SK-N-SH (cell line): Measurements from ENCODE around the gene AADAT. TPM values are rescaled to one million over a fixed set of nuclear protein-coding genes. Genes with fewer than 3 reads are reported as not detected.

Source experiments
- CTCF ChIA-PET: fragments of 300-600, 350-600 bp; formaldehyde crosslinking; extraction: SDS; loops from one replicate; lab custom pipeline; 2021; lab: Yijun Ruan, JAX
- POLR2A ChIA-PET: fragments of 350-600 bp; sonication (Branson Sonifier 250); formaldehyde crosslinking; extraction: SDS; loops from one replicate; lab custom pipeline; 2020; ENCODE audit warnings: antibody characterized with exemption, inconsistent platforms; lab: Yijun Ruan, JAX
- DNase-seq: peaks from one replicate; pipeline ENCODE4 v3.0.0; 2012
- H2AFZ ChIP-seq: fragments of 200-600 bp; sonication (generic); 2 replicates; pipeline ENCODE4 v1.8.1; 2016; ENCODE audit warnings: antibody characterized with exemption, mild to moderate bottlenecking, low read depth
- H3F3A ChIP-seq: fragments of 200-600 bp; sonication (generic); replicated peaks from 2 replicates; pipeline ENCODE3; 2016; ENCODE audit warnings: antibody characterized with exemption, mild to moderate bottlenecking; ENCODE audit not compliant: insufficient read depth
- H3K27ac ChIP-seq, 2 experiments: fragments of 200-500 bp in 1 of 2; fragments of 200-600 bp in 1 of 2; sonication (Bioruptor generic) in 1 of 2; sonication (generic), shearing (Covaris generic) in 1 of 2; 2 replicates each; pipeline versions ENCODE4 v1.5.1 to v1.6.1; 2014 to 2016; ENCODE audit warnings: low read depth in 2 of 2, inconsistent platforms in 1 of 2, low read length in 1 of 2, mild to moderate bottlenecking in 1 of 2, mixed read lengths in 1 of 2
- H3K27me3 ChIP-seq: fragments of 200-600 bp; sonication (generic), shearing (Covaris generic); 2 replicates; pipeline ENCODE4 v1.6.1; 2016; ENCODE audit warnings: mixed run types; ENCODE audit not compliant: insufficient read depth
- H3K36me3 ChIP-seq, 2 experiments: fragments of 200-500 bp in 1 of 2; fragments of 200-600 bp in 1 of 2; sonication (Bioruptor generic) in 1 of 2; sonication (generic) in 1 of 2; replicated peaks in 1 of 2; 2 replicates each; pipeline versions ENCODE3 to v1.5.1; 2014 to 2016; ENCODE audit warnings: low read length in 1 of 2, mild to moderate bottlenecking in 1 of 2; ENCODE audit not compliant: insufficient read depth in 2 of 2, control insufficient read depth in 1 of 2
- H3K4me1 ChIP-seq, 2 experiments: fragments of 200-500 bp in 1 of 2; fragments of 200-600 bp in 1 of 2; sonication (Bioruptor generic) in 1 of 2; sonication (generic), shearing (Covaris generic) in 1 of 2; 2 replicates each; pipeline versions ENCODE4 v1.5.1 to v1.6.1; 2014 to 2016; ENCODE audit warnings: low read depth in 1 of 2, low read length in 1 of 2, mixed run types in 1 of 2; ENCODE audit not compliant: insufficient read depth in 2 of 2, control insufficient read depth in 1 of 2
- H3K4me2 ChIP-seq: fragments of 200-600 bp; sonication (generic), shearing (Covaris generic); 2 replicates; pipeline ENCODE4 v1.6.1; 2017; ENCODE audit warnings: mixed run types
- H3K4me3 ChIP-seq, 2 experiments: fragments of 200-500 bp in 1 of 2; fragments of 200-600 bp in 1 of 2; sonication (Bioruptor generic) in 1 of 2; sonication (generic), shearing (Covaris generic) in 1 of 2; 2 replicates each; pipeline versions ENCODE4 v1.5.1 to v1.8.1; 2014 to 2016; ENCODE audit warnings: low read depth in 2 of 2, inconsistent platforms in 1 of 2, low read length in 1 of 2, mild to moderate bottlenecking in 1 of 2, mixed read lengths in 1 of 2, moderate library complexity in 1 of 2
- H3K79me2 ChIP-seq: fragments of 200-600 bp; sonication (generic); 2 replicates; pipeline ENCODE4 v1.8.1; 2017; ENCODE audit warnings: mild to moderate bottlenecking; ENCODE audit not compliant: insufficient read depth
- H3K9ac ChIP-seq: fragments of 200-600 bp; sonication (generic); 2 replicates; pipeline ENCODE4 v1.6.1; 2017; ENCODE audit warnings: mixed run types
- H3K9me2 ChIP-seq: fragments of 200-600 bp; sonication (generic); 2 replicates; pipeline ENCODE4 v1.6.1; 2017; ENCODE audit warnings: mixed run types
- H3K9me3 ChIP-seq: fragments of 200-600 bp; sonication (generic); 2 replicates; pipeline ENCODE4 v1.6.1; 2017; ENCODE audit warnings: mixed run types, mild to moderate bottlenecking, moderate library complexity
- H4K20me1 ChIP-seq: fragments of 200-600 bp; sonication (generic); 2 replicates; pipeline ENCODE4 v1.6.1; 2017; ENCODE audit warnings: mild to moderate bottlenecking, mixed run types; ENCODE audit not compliant: insufficient read depth
- CHD2 ChIP-seq: fragments of 150-350 bp; IDR thresholded peaks from 2 replicates; pipeline ENCODE4 v1.6.1; 2018; ENCODE audit warnings: low read length; ENCODE audit not compliant: partially characterized antibody
- ELF1 ChIP-seq: IDR thresholded peaks from 2 replicates; pipeline ENCODE4 v1.4.0; 2012
- FOSL2 ChIP-seq: IDR thresholded peaks from 2 replicates; pipeline ENCODE4 v1.4.0; 2012; ENCODE audit warnings: low read depth, mild to moderate bottlenecking, moderate library complexity, borderline replicate concordance
- FOXJ3 ChIP-seq: sonication (generic); formaldehyde crosslinking; IDR thresholded peaks from 2 replicates; pipeline ENCODE4 v1.5.1; 2020; ENCODE audit warnings: mild to moderate bottlenecking, missing genetic modification reagents
- GATA2 ChIP-seq: sonication (generic); formaldehyde crosslinking; IDR thresholded peaks from 2 replicates; pipeline ENCODE4 v1.5.0; 2020; ENCODE audit warnings: mild to moderate bottlenecking, missing genetic modification reagents
- IRF3 ChIP-seq: fragments of 150-350 bp; IDR thresholded peaks from 2 replicates; pipeline ENCODE4 v1.6.1; 2016; ENCODE audit warnings: mild to moderate bottlenecking, low read depth, low read length
- MAX ChIP-seq: IDR thresholded peaks from 2 replicates; pipeline ENCODE4 v1.4.0; 2012; ENCODE audit warnings: low read depth
- PBX3 ChIP-seq: IDR thresholded peaks from 2 replicates; pipeline ENCODE4; 2012
- POLR2AphosphoS5 ChIP-seq: IDR thresholded peaks from 2 replicates; pipeline ENCODE4 v1.6.1; 2012; ENCODE audit warnings: low read depth, low read length
- RAD21 ChIP-seq: IDR thresholded peaks from 2 replicates; pipeline ENCODE4 v1.6.1; 2012; ENCODE audit warnings: mild to moderate bottlenecking, low read length
- REST ChIP-seq: IDR thresholded peaks from 2 replicates; pipeline ENCODE4 v1.6.1; 2012; ENCODE audit warnings: mild to moderate bottlenecking, low read depth, low read length, moderate library complexity
- RFX5 ChIP-seq: IDR thresholded peaks from 2 replicates; pipeline ENCODE4 v1.6.1; 2012; ENCODE audit warnings: mild to moderate bottlenecking, improper control_type of control experiment, low read length
- RXRA ChIP-seq: IDR thresholded peaks from 2 replicates; pipeline ENCODE4 v1.4.0; 2012; ENCODE audit warnings: low read depth, mild to moderate bottlenecking, borderline replicate concordance
- SMC3 ChIP-seq: IDR thresholded peaks from 2 replicates; pipeline ENCODE4 v1.6.1; 2012; ENCODE audit warnings: low read depth, low read length, improper control_type of control experiment
- USF1 ChIP-seq: IDR thresholded peaks from 2 replicates; pipeline ENCODE4 v1.4.0; 2012; ENCODE audit warnings: low read depth, borderline replicate concordance
- USF2 ChIP-seq: fragments of 150-350 bp; IDR thresholded peaks from 2 replicates; pipeline ENCODE4 v1.6.1; 2017; ENCODE audit warnings: antibody characterized with exemption, low read length, low read depth, borderline replicate concordance
- YY1 ChIP-seq: IDR thresholded peaks from 2 replicates; pipeline ENCODE4 v1.4.0; 2012; ENCODE audit warnings: low read depth, mild to moderate bottlenecking
- ZBTB33 ChIP-seq: IDR thresholded peaks from 2 replicates; pipeline ENCODE4 v1.4.0; 2012; ENCODE audit warnings: low read depth, borderline replicate concordance
- WGBS: methylation state at CpG from one replicate; pipeline ENCODE4 v1.1.6; 2017; ENCODE audit warnings: low lambda C conversion rate; 5-methylcytosine and 5-hydroxymethylcytosine counted together
- polyA plus RNA-seq, 3 experiments: library from polyadenylated mRNA; depleted of rRNA; stranded (reverse); fragments of >200 nt; gene quantifications; 2 replicates each; pipeline ENCODE4 v1.2.3, GENCODE V29; 2012

The AADAT gene
- polyA plus RNA-seq, 1 of the 3 experiments (the other 2 are of a cell fraction), result 12.5 TPM

- no peak overlapping the region for H3K9ac ChIP-seq
- no peak overlapping the region for H2AFZ ChIP-seq
- no peak for DNase-seq
- H3K4me1 ChIP-seq, result no peaks in the 10 kb centered on the region
- TF ChIP-seq FOXJ3 (CRISPR knock-in tag) (no peak), GATA2 (CRISPR knock-in tag) (no peak), SMC3 (no peak), POLR2AphosphoS5 (no peak), RXRA (no peak), MAX (no peak), REST (no peak), RFX5 (no peak), PBX3 (no peak), USF1 (no peak), ZBTB33 (no peak), RAD21 (no peak), IRF3 (no peak), FOSL2 (no peak), ELF1 (no peak), CHD2 (no peak), USF2 (no peak), YY1 (no peak)
- TF ChIP-seq, all 33 proteins: peak for 0
- no peak overlapping the region for H3K4me2 ChIP-seq
- no peaks in the 10 kb centered on the region for H3K9me2 ChIP-seq
- ChIA-PET CTCF (interaction anchor here (1.3 kb wide), 1 partner anchor 12 kb away, joined by 6 read pairs; no protein-coding TSS in a partner anchor), POLR2A (no interaction called here)
- H3K79me2 ChIP-seq, result no peaks in the 10 kb centered on the region; the same call in 1 of the 2 replicates
- H3K36me3 ChIP-seq, result no peaks in the 10 kb centered on the region
- H3K9me3 ChIP-seq, result no peaks in the 10 kb centered on the region
- WGBS, result 71% methylated on average over 3 of the region's 3 CpGs
- no peak overlapping the region for H3K27ac ChIP-seq
- H4K20me1 ChIP-seq, result no peaks in the 10 kb centered on the region
- no peaks in the 10 kb centered on the region for H3F3A ChIP-seq
- H3K27me3 ChIP-seq, result no peaks in the 10 kb centered on the region
- no peak overlapping the region for H3K4me3 ChIP-seq
Measured at GRCh38 chr4:170035845-170036244, 53.9 kb downstream of the AADAT start.
